GM12878 (cell line): ENCODE data around the gene HK3. TPM values are rescaled to one million over a fixed set of nuclear protein-coding genes. Genes with fewer than 3 reads are reported as not detected.

Experiments
- ATAC-seq: fragments of 200-7000 bp; cut with Tn5 transposase; 3 replicates; pipeline ENCODE4 v1.9.1; 2020; ENCODE audit warnings: mild to moderate bottlenecking, moderate library complexity
- BruUV-seq: library from RNA; stranded (reverse); fragments of 400-500 nt; replicated peaks from 2 replicates; lab custom pipeline; 2021; lab: Mats Ljungman, UMichigan
- CTCF ChIA-PET: fragments of 300-600 bp; sonication (Branson Sonifier 250); formaldehyde crosslinking; extraction: SDS; loops from one replicate; lab custom pipeline; 2021; ENCODE audit warnings: inconsistent platforms; lab: Yijun Ruan, JAX
- POLR2A ChIA-PET: fragments of 350-600 bp; formaldehyde crosslinking; extraction: SDS; loops from one replicate; lab custom pipeline; 2021; ENCODE audit warnings: inconsistent platforms; lab: Charles Lee
- RAD21 ChIA-PET: fragments of 300-600 bp; sonication (Branson Sonifier 250); formaldehyde crosslinking; loops from one replicate; lab custom pipeline; 2023; ENCODE audit warnings: antibody characterized with exemption; ENCODE audit not compliant: unreplicated experiment; lab: Charles Lee
- SMC1A ChIA-PET: fragments of 300-600 bp; sonication (Branson Sonifier 250); formaldehyde crosslinking; loops from one replicate; lab custom pipeline; 2023; ENCODE audit not compliant: unreplicated experiment, uncharacterized antibody; lab: Charles Lee
- DNase-seq: peaks from one replicate; pipeline ENCODE4 v3.0.0-alpha.2; 2011; ENCODE audit warnings: low read depth, low spot score
- FAIRE-seq: peaks from 3 replicates; lab custom pipeline; 2011; peaks lifted over from hg19 to GRCh38; lab: Jason Lieb, UNC
- H2AFZ ChIP-seq: 2 replicates; pipeline ENCODE4 v1.6.0; 2011; ENCODE audit warnings: low read depth, low read length, control low read depth; ENCODE audit not compliant: control insufficient read depth
- H3K27ac ChIP-seq: 2 replicates; pipeline ENCODE4 v1.5.1; 2011; ENCODE audit warnings: control low read depth; ENCODE audit not compliant: control insufficient read depth, insufficient read depth
- H3K27me3 ChIP-seq, 2 experiments: replicated peaks in 1 of 2; 2 replicates each; pipeline versions ENCODE4 v1.6.0 to v1.6.1; 2011; ENCODE audit warnings: low read length in 1 of 2; ENCODE audit not compliant: control insufficient read depth in 2 of 2, insufficient read depth in 2 of 2
- H3K36me3 ChIP-seq, 2 experiments: 2 replicates each; pipeline ENCODE4 v1.5.1; 2011; ENCODE audit warnings: low read length in 1 of 2; ENCODE audit not compliant: control insufficient read depth in 2 of 2, insufficient read depth in 2 of 2
- H3K4me1 ChIP-seq: 2 replicates; pipeline ENCODE4 v1.6.1; 2011; ENCODE audit warnings: mild to moderate bottlenecking, low read length, moderate library complexity, mixed read lengths; ENCODE audit not compliant: control insufficient read depth, insufficient read depth
- H3K4me2 ChIP-seq: 2 replicates; pipeline ENCODE4 v1.6.0; 2011; ENCODE audit warnings: control low read depth; ENCODE audit not compliant: control insufficient read depth, insufficient read depth
- H3K4me3 ChIP-seq: fragments of 200-600 bp; sonication (generic); 2 replicates; pipeline ENCODE4 v1.5.1; 2016
- H3K79me2 ChIP-seq: 2 replicates; pipeline ENCODE4 v1.6.0; 2011; ENCODE audit warnings: low read length; ENCODE audit not compliant: control insufficient read depth, insufficient read depth
- H3K9ac ChIP-seq: 2 replicates; pipeline ENCODE4 v1.8.0; 2011; ENCODE audit warnings: low read length, control low read depth, mixed read lengths; ENCODE audit not compliant: control insufficient read depth, insufficient read depth
- H3K9me3 ChIP-seq: replicated peaks from 3 replicates; pipeline ENCODE4 v1.5.1; 2011; ENCODE audit warnings: mild to moderate bottlenecking, low read length; ENCODE audit not compliant: control insufficient read depth, insufficient read depth
- H4K20me1 ChIP-seq: 2 replicates; pipeline ENCODE4 v1.6.0; 2011; ENCODE audit not compliant: control insufficient read depth, insufficient read depth
- ASH2L ChIP-seq: fragments of 300-600, 200-600 bp; sonication (generic); IDR thresholded peaks from 2 replicates; pipeline ENCODE4 v1.6.1; 2017; ENCODE audit warnings: low read depth, mild to moderate bottlenecking, borderline replicate concordance
- CEBPB ChIP-seq, 2 experiments: fragments of 150-350 bp in 1 of 2; IDR thresholded peaks; 2 replicates each; pipeline ENCODE4 v1.6.1; 2012 to 2014; ENCODE audit warnings: low read depth in 2 of 2, low read length in 2 of 2, borderline replicate concordance in 1 of 2, inconsistent platforms in 1 of 2
- ESRRA ChIP-seq: IDR thresholded peaks from 2 replicates; pipeline ENCODE4 v1.6.1; 2012; ENCODE audit warnings: mild to moderate bottlenecking, low read length, improper control_type of control experiment
- HDGF ChIP-seq: fragments of 450-650 bp; IDR thresholded peaks from 2 replicates; pipeline ENCODE4 v1.6.1; 2016; ENCODE audit warnings: antibody characterized with exemption
- LARP7 ChIP-seq: fragments of 450-650 bp; IDR thresholded peaks from 2 replicates; pipeline ENCODE4 v1.6.1; 2017; ENCODE audit warnings: mild to moderate bottlenecking
- NR2C1 ChIP-seq: fragments of 450-650 bp; IDR thresholded peaks from 2 replicates; pipeline ENCODE4 v1.6.1; 2017; ENCODE audit warnings: antibody characterized with exemption, mild to moderate bottlenecking, moderate library complexity
- POLR2AphosphoS5 ChIP-seq: IDR thresholded peaks from 2 replicates; pipeline ENCODE4 v1.6.1; 2011; ENCODE audit warnings: mild to moderate bottlenecking, low read length, inconsistent platforms
- SMAD5 ChIP-seq: IDR thresholded peaks from 2 replicates; pipeline ENCODE4 v1.6.1; 2016; ENCODE audit warnings: antibody characterized with exemption, low read depth
- TARDBP ChIP-seq: IDR thresholded peaks from 2 replicates; pipeline ENCODE4 v1.6.1; 2016; ENCODE audit warnings: borderline replicate concordance
- WRNIP1 ChIP-seq: IDR thresholded peaks from 2 replicates; pipeline ENCODE4 v1.6.1; 2011; ENCODE audit warnings: low read depth, low read length, improper control_type of control experiment, borderline replicate concordance
- ZNF274 ChIP-seq: IDR thresholded peaks from one replicate; pipeline ENCODE4 v1.8.0; 2011; ENCODE audit not compliant: insufficient read length, insufficient read depth
- WGBS: methylation state at CpG from one replicate; pipeline ENCODE4 v1.1.6; 2016; ENCODE audit warnings: low lambda C conversion rate; ENCODE audit not compliant: insufficient replicate concordance, insufficient coverage; ENCODE audit errors: missing lambda C conversion rate; 5-methylcytosine and 5-hydroxymethylcytosine counted together
- in situ Hi-C: fragments of 300-500 bp; cut with MboI; formaldehyde crosslinking; loops from 9 replicates; pipeline ENCODE4 v1.14.3; 2018; ENCODE audit warnings: mixed read lengths
- intact Hi-C: fragments of 100-400 bp; cut with micrococcal nuclease; formaldehyde crosslinking; loops from one replicate; pipeline ENCODE4 v1.14.2; 2022; ENCODE audit not compliant: unreplicated experiment
- polyA plus RNA-seq, 11 experiments: library from polyadenylated mRNA; depleted of rRNA in 4 of 11; unstranded in 6 of 11; stranded (reverse) in 5 of 11; fragments of >200 nt; fragmentation: Nextera tagmentation in 4 of 11; fragmentation: Illumina TruSeq in 1 of 11; extraction: Ambion mirVana in 4 of 11; extraction: Trizol in 1 of 11; gene quantifications; 1 replicate in 1 of 11; 2 replicates in 10 of 11; pipeline versions ENCODE4 v1.2.1 to v1.2.3, GENCODE V29; 2011 to 2016; ENCODE audit warnings: inconsistent platforms in 2 of 11, missing spikeins in 2 of 11, low read depth in 1 of 11
- total RNA-seq, 4 experiments: library from RNA; depleted of rRNA in 3 of 4; stranded (reverse); fragments of >200 nt in 3 of 4; fragmentation: Illumina TruSeq in 1 of 4; extraction: Trizol in 1 of 4; gene quantifications; 2 replicates each; pipeline versions ENCODE4 v1.2.1 to v1.2.3, GENCODE V29; 2013 to 2021

Gene HK3
- total and polyA plus RNA-seq, 10 of the 15 experiments (the other 5 are each of a cell fraction or from before 2014, with no cell fraction given), result 0.13 to 1.3 (median 0.26) TPM; not detected in 4

DNA sequence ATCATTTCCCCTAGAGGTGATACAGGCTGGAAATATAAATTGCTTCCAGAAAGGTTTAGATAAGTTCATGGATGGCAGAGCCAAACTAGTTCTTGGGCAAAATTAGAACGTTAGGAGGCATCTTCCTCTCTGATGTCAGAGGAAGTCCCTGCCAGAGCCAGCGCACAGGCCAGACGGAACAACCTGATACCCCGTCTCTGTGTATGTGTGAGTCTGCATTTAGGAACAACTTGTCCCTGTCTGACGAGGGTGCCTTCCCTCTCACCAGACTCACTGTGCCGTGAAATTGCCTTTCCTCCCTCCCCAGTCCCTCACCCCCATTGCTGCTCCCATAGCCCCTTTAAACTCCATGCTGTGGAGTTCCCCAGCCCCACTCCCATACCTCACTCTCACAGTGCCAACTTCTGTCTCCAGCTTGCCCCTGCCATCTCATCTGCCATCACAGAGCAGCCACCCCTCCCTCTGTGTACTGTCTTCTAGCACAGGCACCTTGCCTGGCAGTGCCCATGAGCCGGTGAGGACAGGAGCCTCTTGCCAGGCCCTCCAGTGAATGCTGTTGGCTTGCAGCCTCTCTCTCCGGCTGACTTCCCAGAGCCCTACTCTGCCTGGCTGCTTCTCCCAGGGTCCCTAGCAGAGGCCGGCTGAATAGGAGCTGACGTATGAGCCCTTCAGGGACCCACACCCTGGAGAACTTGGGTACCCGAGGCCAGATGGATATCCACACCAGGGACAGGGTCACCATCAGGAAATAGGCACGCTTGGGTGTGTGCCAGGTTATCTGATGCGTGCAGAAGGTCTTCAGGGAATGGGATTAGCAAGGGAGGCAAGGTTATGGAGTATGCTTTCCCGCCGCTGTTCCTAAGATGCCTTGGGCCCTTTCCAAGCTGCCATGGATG, 62.1 kb downstream of the HK3 start:
- no peak overlapping the region for H2AFZ ChIP-seq
- 52% methylated on average over 15 of the region's 15 CpGs for WGBS
- DNase-seq (no peak), FAIRE-seq (no peak), ATAC-seq (no peak)
- H3K4me2 ChIP-seq, result no peak overlapping the region
- TF ChIP-seq LARP7 (no peak), NR2C1 (no peak), WRNIP1 (no peak), CEBPB (IDR thresholded peaks at IDR 0.05; ENCODE audit: borderline replicate concordance in 1 of 2, low read depth in 2 of 2, low read length in 2 of 2) (no peak), ZNF274 (no peak), POLR2AphosphoS5 (no peak)
- RAD21 ChIA-PET, result no interaction called here
- SMC1A ChIA-PET, result no interaction called here
- no peak overlapping the region for H3K9ac ChIP-seq
- H3K9me3 ChIP-seq, result no peaks in the 10 kb centered on the region
- no peaks in the 10 kb centered on the region for H4K20me1 ChIP-seq
- H3K4me1 ChIP-seq, result no peaks in the 10 kb centered on the region
- intact Hi-C loops (no loop called here), in situ Hi-C loops (no loop called here)
- no peak overlapping the region for H3K27ac ChIP-seq
- CTCF ChIA-PET, result no interaction called here
- no TSS peak for BruUV-seq
- no peaks in the 10 kb centered on the region for H3K79me2 ChIP-seq
- no peak overlapping the region for H3K4me3 ChIP-seq
- no peaks in the 10 kb centered on the region for H3K36me3 ChIP-seq
- H3K27me3 ChIP-seq, result no peaks in the 10 kb centered on the region; a peak in 2 of 4 replicates
- POLR2A ChIA-PET, result no interaction called here

GRCh38 chr5:176835918-176836317, 63.2 kb downstream of the HK3 start:
- WGBS, result 0% methylated on average over 3 of the region's 3 CpGs
- DNase-seq, result no peak
- Histone ChIP-seq H4K20me1 (no peaks in the 10 kb centered on the region), H3K4me1 (no peaks in the 10 kb centered on the region), H2AFZ (no peak overlapping the region), H3K36me3 (no peaks in the 10 kb centered on the region), H3K79me2 (no peaks in the 10 kb centered on the region), H3K4me2 (no peak overlapping the region), H3K9me3 (no peaks in the 10 kb centered on the region), H3K27ac (no peak overlapping the region), H3K9ac (no peak overlapping the region), H3K4me3 (no peak overlapping the region), H3K27me3 (no peaks in the 10 kb centered on the region; a peak in 2 of 4 replicates)
- intact Hi-C loops (no loop called here), in situ Hi-C loops (no loop called here)
- ATAC-seq, result no peak
- RAD21 ChIA-PET, result no interaction called here
- POLR2A ChIA-PET, result no interaction called here
- FAIRE-seq, result no peak
- SMC1A ChIA-PET, result no interaction called here
- TF ChIP-seq ESRRA, result no peak
- TF ChIP-seq TARDBP, result no peak
- no peak for TF ChIP-seq SMAD5
- TF ChIP-seq HDGF, result no peak
- TF ChIP-seq ASH2L, result no peak
- no TSS peak for BruUV-seq
- CTCF ChIA-PET, result no interaction called here
